Spleen (tissue), 7 donors: ENCODE results near the gene SLIT3.

Experiments
- POLR2A ChIP-seq, 3 donors: fragments of 450-650 bp; IDR thresholded peaks; one replicate each; pipeline ENCODE4 v1.5.1; 2017; ENCODE audit warnings: antibody characterized with exemption in 3 of 3, mild to moderate bottlenecking in 1 of 3
- TF ChIP-seq, protein P1 (sequence below), 11 experiments: fragments of 200-600 bp in 7 of 11; fragments of 450-650 bp in 4 of 11; sonication (generic) in 4 of 11; IDR thresholded peaks in 8 of 11; conservative IDR thresholded peaks in 3 of 11; 1 replicate in 7 of 11; 2 replicates in 4 of 11; pipeline versions ENCODE4 v1.4.0 to v1.8.0; 2016 to 2021; ENCODE audit warnings: antibody characterized with exemption in 11 of 11, inconsistent platforms in 4 of 11, mild to moderate bottlenecking in 1 of 11
- donor health status: DM: no; HTN: no; CAD: no; lungs with moderate emphysema.
- donor health status: DM: no; HTN: no; CAD: no.
- donor health status: DM: no; HTN: no; CAD: no.

- TF ChIP-seq POLR2A (IDR thresholded peaks at IDR 0.05) = no peak
- TF ChIP-seq, protein P1, sequence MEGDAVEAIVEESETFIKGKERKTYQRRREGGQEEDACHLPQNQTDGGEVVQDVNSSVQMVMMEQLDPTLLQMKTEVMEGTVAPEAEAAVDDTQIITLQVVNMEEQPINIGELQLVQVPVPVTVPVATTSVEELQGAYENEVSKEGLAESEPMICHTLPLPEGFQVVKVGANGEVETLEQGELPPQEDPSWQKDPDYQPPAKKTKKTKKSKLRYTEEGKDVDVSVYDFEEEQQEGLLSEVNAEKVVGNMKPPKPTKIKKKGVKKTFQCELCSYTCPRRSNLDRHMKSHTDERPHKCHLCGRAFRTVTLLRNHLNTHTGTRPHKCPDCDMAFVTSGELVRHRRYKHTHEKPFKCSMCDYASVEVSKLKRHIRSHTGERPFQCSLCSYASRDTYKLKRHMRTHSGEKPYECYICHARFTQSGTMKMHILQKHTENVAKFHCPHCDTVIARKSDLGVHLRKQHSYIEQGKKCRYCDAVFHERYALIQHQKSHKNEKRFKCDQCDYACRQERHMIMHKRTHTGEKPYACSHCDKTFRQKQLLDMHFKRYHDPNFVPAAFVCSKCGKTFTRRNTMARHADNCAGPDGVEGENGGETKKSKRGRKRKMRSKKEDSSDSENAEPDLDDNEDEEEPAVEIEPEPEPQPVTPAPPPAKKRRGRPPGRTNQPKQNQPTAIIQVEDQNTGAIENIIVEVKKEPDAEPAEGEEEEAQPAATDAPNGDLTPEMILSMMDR (IDR thresholded peaks at IDR 0.05 in 8 of 11, conservative IDR thresholded peaks at IDR 0.05 in 3 of 11) = no peak
Measured at GRCh38 chr5:169153405-169153804, 147.5 kb downstream of the SLIT3 start.
